GM23338 (cell line): Measurements from ENCODE around the gene HHAT. TPM values are rescaled to one million over a fixed set of nuclear protein-coding genes. Genes with fewer than 3 reads are reported as not detected.

Source experiments
- ATAC-seq: fragments of 200-7000 bp; cut with Tn5 transposase; 3 replicates; pipeline ENCODE4 v1.9.1; 2020
- DNase-seq: peaks from one replicate; pipeline ENCODE4 v3.0.0-alpha.2; 2015; ENCODE audit warnings: low spot score
- H2AFZ ChIP-seq: fragments of 200-600 bp; sonication (generic); 2 replicates; pipeline ENCODE4 v1.8.0; 2016; ENCODE audit warnings: antibody characterized with exemption, mild to moderate bottlenecking, moderate library complexity
- H3F3A ChIP-seq: fragments of 200-600 bp; sonication (generic); replicated peaks from 2 replicates; pipeline ENCODE4 v1.8.0; 2017; ENCODE audit warnings: antibody characterized with exemption, mixed run types, low read depth
- H3K27ac ChIP-seq: fragments of 200-600 bp; sonication (generic); 2 replicates; pipeline ENCODE4 v1.6.1; 2016; ENCODE audit warnings: low read depth
- H3K27me3 ChIP-seq: fragments of 200-600 bp; sonication (generic); 2 replicates; pipeline ENCODE4 v1.8.0; 2016; ENCODE audit warnings: mild to moderate bottlenecking, mixed run types, moderate library complexity; ENCODE audit not compliant: insufficient read depth
- H3K36me3 ChIP-seq: fragments of 200-600 bp; sonication (generic); 2 replicates; pipeline ENCODE4 v1.8.0; 2016; ENCODE audit warnings: mild to moderate bottlenecking; ENCODE audit not compliant: insufficient read depth
- H3K4me1 ChIP-seq: fragments of 200-600 bp; sonication (generic); 2 replicates; pipeline ENCODE4 v1.8.0; 2016; ENCODE audit warnings: mild to moderate bottlenecking, moderate library complexity; ENCODE audit not compliant: insufficient read depth
- H3K4me2 ChIP-seq: fragments of 200-600 bp; sonication (generic); 2 replicates; pipeline ENCODE4 v1.7.1; 2017; ENCODE audit warnings: mixed run types
- H3K4me3 ChIP-seq: fragments of 200-600 bp; sonication (generic); 2 replicates; pipeline ENCODE4 v1.6.1; 2016; ENCODE audit warnings: mixed run types
- H3K79me2 ChIP-seq: fragments of 200-600 bp; sonication (generic); replicated peaks from 2 replicates; pipeline ENCODE4 v1.8.0; 2017; ENCODE audit warnings: mild to moderate bottlenecking; ENCODE audit not compliant: insufficient read depth
- H3K9me2 ChIP-seq: fragments of 200-600 bp; sonication (generic); 2 replicates; pipeline ENCODE4 v1.8.0; 2017; ENCODE audit not compliant: insufficient read depth
- H4K20me1 ChIP-seq: fragments of 200-600 bp; sonication (generic); replicated peaks from 2 replicates; pipeline ENCODE4 v1.8.0; 2017; ENCODE audit warnings: mild to moderate bottlenecking; ENCODE audit not compliant: insufficient read depth
- H3K27ac Mint-ChIP-seq: 2 replicates; pipeline ENCODE4 v1.8.0; 2020; ENCODE audit warnings: inconsistent platforms, mild to moderate bottlenecking, moderate library complexity, mixed read lengths
- H3K27me3 Mint-ChIP-seq: 3 replicates; pipeline ENCODE4 v1.8.0; 2022; ENCODE audit warnings: low read depth, mild to moderate bottlenecking, moderate library complexity, mixed read lengths, inconsistent platforms; ENCODE audit not compliant: insufficient read depth, poor library complexity
- H3K36me3 Mint-ChIP-seq: 3 replicates; pipeline ENCODE4 v1.8.0; 2021; ENCODE audit warnings: low read depth, mild to moderate bottlenecking, inconsistent platforms, moderate library complexity, mixed read lengths
- H3K4me1 Mint-ChIP-seq: 3 replicates; pipeline ENCODE4 v1.8.0; 2020; ENCODE audit warnings: mild to moderate bottlenecking, inconsistent platforms, mixed read lengths
- H3K4me3 Mint-ChIP-seq: 3 replicates; pipeline ENCODE4 v1.8.0; 2021; ENCODE audit warnings: moderate library complexity, mild to moderate bottlenecking, inconsistent platforms, mixed read lengths
- H3K9me3 Mint-ChIP-seq: 3 replicates; pipeline ENCODE4 v1.8.0; 2020; ENCODE audit warnings: moderate library complexity, mild to moderate bottlenecking, inconsistent platforms, mixed read lengths
- CTCF ChIP-seq, 2 experiments: fragments of 200-600 bp in 1 of 2; sonication (generic) in 1 of 2; conservative IDR thresholded peaks; 2 replicates each; pipeline versions ENCODE4 v1.5.1 to v1.6.1; 2016 to 2017; ENCODE audit warnings: antibody characterized with exemption in 2 of 2, low read depth in 2 of 2, mild to moderate bottlenecking in 2 of 2, moderate library complexity in 1 of 2
- ETS1 ChIP-seq: IDR thresholded peaks from 2 replicates; pipeline ENCODE4 v1.6.1; 2016; ENCODE audit warnings: antibody characterized with exemption
- EZH2 ChIP-seq: fragments of 200-600 bp; sonication (generic); IDR thresholded peaks from one replicate; pipeline ENCODE4 v1.8.0; 2017; ENCODE audit warnings: antibody characterized with exemption, mild to moderate bottlenecking, low read depth; ENCODE audit not compliant: unreplicated experiment
- EZH2phosphoT487 ChIP-seq: fragments of 200-600 bp; sonication (generic); IDR thresholded peaks from one replicate; pipeline ENCODE4 v1.8.1; 2018; ENCODE audit warnings: antibody characterized with exemption; ENCODE audit not compliant: unreplicated experiment
- JUNB ChIP-seq: IDR thresholded peaks from one replicate; pipeline ENCODE4 v1.6.1; 2016; ENCODE audit warnings: antibody characterized with exemption; ENCODE audit not compliant: unreplicated experiment
- NANOG ChIP-seq: IDR thresholded peaks from 2 replicates; pipeline ENCODE4 v1.6.1; 2016; ENCODE audit warnings: antibody characterized with exemption, borderline replicate concordance
- ZNF114 ChIP-seq: fragments of 250-450 bp; sonication (Bioruptor Pico); IDR thresholded peaks from 2 replicates; pipeline ENCODE4 v1.5.0; 2020; ENCODE audit warnings: mild to moderate bottlenecking, moderate library complexity
- ZNF331 ChIP-seq: fragments of 250-450 bp; sonication (Bioruptor Pico); IDR thresholded peaks from 2 replicates; pipeline ENCODE4 v1.5.0; 2020; ENCODE audit warnings: low read depth, mild to moderate bottlenecking, moderate library complexity
- polyA plus RNA-seq: library from polyadenylated mRNA; unstranded; fragments of >200 nt; fragmentation: Nextera tagmentation; extraction: Ambion mirVana; gene quantifications from 2 replicates; pipeline ENCODE4 v1.2.1, GENCODE V29; 2016
- total RNA-seq: library from RNA; depleted of rRNA; stranded (reverse); fragments of >200 nt; shearing (Covaris generic); gene quantifications from 2 replicates; pipeline ENCODE4 v1.2.3, GENCODE V29; 2014
- TF ChIP-seq, protein P1 (sequence below): fragments of 250-450 bp; sonication (Bioruptor Pico); IDR thresholded peaks from 2 replicates; pipeline ENCODE4 v1.5.0; 2020; ENCODE audit warnings: mild to moderate bottlenecking, moderate library complexity

HHAT gene
- total and polyA plus RNA-seq, 2 experiments from 2014 or later: 0.11 to 0.66 TPM

- Mint-ChIP-seq H3K36me3 (no peaks in the 10 kb centered on the region), H3K9me3 (no peaks in the 10 kb centered on the region), H3K27ac (no peak overlapping the region; the same call in 1 of the 2 replicates), H3K27me3 (peaks cover 2% of the 10 kb centered on the region), H3K4me3 (no peak overlapping the region), H3K4me1 (peaks cover 20% of the 10 kb centered on the region)
- Histone ChIP-seq H2AFZ (no peak overlapping the region), H3K9me2 (peaks cover 3% of the 10 kb centered on the region; the same call in 1 of the 2 replicates), H4K20me1 (no peaks in the 10 kb centered on the region), H3K36me3 (no peaks in the 10 kb centered on the region), H3K4me1 (peaks cover 8% of the 10 kb centered on the region; the same call in 1 of the 2 replicates), H3K4me2 (no peak overlapping the region), H3K27ac (no peak overlapping the region), H3K27me3 (no peaks in the 10 kb centered on the region), H3K79me2 (no peaks in the 10 kb centered on the region), H3F3A (no peaks in the 10 kb centered on the region), H3K4me3 (no peak overlapping the region)
- TF ChIP-seq ETS1 (no peak), ZNF331 (CRISPR knock-in tag) (no peak), NANOG (no peak), CTCF (conservative IDR thresholded peaks at IDR 0.05; ENCODE audit: low read depth in 2 of 2) (no peak), EZH2 (no peak), ZNF114 (CRISPR knock-in tag) (no peak), JUNB (no peak), EZH2phosphoT487 (no peak)
- TF ChIP-seq, protein P1, sequence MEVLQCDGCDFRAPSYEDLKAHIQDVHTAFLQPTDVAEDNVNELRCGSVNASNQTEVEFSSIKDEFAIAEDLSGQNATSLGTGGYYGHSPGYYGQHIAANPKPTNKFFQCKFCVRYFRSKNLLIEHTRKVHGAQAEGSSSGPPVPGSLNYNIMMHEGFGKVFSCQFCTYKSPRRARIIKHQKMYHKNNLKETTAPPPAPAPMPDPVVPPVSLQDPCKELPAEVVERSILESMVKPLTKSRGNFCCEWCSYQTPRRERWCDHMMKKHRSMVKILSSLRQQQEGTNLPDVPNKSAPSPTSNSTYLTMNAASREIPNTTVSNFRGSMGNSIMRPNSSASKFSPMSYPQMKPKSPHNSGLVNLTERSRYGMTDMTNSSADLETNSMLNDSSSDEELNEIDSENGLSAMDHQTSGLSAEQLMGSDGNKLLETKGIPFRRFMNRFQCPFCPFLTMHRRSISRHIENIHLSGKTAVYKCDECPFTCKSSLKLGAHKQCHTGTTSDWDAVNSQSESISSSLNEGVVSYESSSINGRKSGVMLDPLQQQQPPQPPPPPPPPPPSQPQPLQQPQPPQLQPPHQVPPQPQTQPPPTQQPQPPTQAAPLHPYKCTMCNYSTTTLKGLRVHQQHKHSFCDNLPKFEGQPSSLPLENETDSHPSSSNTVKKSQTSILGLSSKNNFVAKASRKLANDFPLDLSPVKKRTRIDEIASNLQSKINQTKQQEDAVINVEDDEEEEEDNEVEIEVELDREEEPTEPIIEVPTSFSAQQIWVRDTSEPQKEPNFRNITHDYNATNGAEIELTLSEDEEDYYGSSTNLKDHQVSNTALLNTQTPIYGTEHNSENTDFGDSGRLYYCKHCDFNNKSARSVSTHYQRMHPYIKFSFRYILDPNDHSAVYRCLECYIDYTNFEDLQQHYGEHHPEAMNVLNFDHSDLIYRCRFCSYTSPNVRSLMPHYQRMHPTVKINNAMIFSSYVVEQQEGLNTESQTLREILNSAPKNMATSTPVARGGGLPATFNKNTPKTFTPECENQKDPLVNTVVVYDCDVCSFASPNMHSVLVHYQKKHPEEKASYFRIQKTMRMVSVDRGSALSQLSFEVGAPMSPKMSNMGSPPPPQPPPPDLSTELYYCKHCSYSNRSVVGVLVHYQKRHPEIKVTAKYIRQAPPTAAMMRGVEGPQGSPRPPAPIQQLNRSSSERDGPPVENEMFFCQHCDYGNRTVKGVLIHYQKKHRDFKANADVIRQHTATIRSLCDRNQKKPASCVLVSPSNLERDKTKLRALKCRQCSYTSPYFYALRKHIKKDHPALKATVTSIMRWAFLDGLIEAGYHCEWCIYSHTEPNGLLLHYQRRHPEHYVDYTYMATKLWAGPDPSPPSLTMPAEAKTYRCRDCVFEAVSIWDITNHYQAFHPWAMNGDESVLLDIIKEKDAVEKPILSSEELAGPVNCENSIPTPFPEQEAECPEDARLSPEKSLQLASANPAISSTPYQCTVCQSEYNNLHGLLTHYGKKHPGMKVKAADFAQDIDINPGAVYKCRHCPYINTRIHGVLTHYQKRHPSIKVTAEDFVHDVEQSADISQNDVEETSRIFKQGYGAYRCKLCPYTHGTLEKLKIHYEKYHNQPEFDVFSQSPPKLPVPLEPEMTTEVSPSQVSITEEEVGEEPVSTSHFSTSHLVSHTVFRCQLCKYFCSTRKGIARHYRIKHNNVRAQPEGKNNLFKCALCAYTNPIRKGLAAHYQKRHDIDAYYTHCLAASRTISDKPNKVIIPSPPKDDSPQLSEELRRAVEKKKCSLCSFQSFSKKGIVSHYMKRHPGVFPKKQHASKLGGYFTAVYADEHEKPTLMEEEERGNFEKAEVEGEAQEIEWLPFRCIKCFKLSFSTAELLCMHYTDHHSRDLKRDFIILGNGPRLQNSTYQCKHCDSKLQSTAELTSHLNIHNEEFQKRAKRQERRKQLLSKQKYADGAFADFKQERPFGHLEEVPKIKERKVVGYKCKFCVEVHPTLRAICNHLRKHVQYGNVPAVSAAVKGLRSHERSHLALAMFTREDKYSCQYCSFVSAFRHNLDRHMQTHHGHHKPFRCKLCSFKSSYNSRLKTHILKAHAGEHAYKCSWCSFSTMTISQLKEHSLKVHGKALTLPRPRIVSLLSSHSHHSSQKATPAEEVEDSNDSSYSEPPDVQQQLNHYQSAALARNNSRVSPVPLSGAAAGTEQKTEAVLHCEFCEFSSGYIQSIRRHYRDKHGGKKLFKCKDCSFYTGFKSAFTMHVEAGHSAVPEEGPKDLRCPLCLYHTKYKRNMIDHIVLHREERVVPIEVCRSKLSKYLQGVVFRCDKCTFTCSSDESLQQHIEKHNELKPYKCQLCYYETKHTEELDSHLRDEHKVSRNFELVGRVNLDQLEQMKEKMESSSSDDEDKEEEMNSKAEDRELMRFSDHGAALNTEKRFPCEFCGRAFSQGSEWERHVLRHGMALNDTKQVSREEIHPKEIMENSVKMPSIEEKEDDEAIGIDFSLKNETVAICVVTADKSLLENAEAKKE (CRISPR knock-in tag): no peak
- no peak for ATAC-seq
- DNase-seq: no peak
Measured at GRCh38 chr1:210476730-210477129, 148.0 kb downstream of the HHAT start.
